ENCODE data around the gene DDIT3.
"Not testable (repeated sequence)": the region's sequence is repeated elsewhere in the genome, so short reads cannot be mapped to it uniquely, and the experiment has no call there.

Gene DDIT3

GRCh38 chr12:57520053-57520818 lies at the start of gene DDIT3:
Gene DDIT3, minus strand, starts transcription at chr12:57520514. Its CDS starts 3,108 bp downstream, at chr12:57517406.
- peak; percentile 81 for DNase-seq

- DNase-seq, result no peak
These were observed 49.5 kb upstream of the DDIT3 start for GRCh38 chr12:57569858-57570257.

- no peak for DNase-seq
These were observed 48.5 kb upstream of the DDIT3 start for GRCh38 chr12:57568838-57569237.

- no peak for DNase-seq
These were observed 43.9 kb upstream of the DDIT3 start for GRCh38 chr12:57564178-57564740.

DNA sequence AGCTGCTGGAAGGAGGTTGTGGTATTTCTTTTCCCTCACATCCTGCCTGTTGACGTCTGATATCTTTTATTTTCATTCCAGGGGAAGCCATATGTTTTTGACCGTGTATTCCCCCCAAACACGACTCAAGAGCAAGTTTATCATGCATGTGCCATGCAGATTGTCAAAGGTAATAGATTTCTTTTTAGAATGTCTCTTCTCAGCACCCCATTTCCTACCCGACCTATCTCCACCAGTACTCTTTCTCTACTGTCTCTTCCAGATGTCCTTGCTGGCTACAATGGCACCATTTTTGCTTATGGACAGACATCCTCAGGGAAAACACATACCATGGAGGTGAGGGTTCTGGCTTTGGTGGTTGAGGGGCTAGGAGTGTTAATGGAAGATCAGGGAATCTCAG lies 43.0 kb upstream of the DDIT3 start:
- DNase-seq, result no peak

GRCh38 chr12:57561117-57561516 lies 40.8 kb upstream of the DDIT3 start:
- not testable (repeated sequence) for DNase-seq

DNA sequence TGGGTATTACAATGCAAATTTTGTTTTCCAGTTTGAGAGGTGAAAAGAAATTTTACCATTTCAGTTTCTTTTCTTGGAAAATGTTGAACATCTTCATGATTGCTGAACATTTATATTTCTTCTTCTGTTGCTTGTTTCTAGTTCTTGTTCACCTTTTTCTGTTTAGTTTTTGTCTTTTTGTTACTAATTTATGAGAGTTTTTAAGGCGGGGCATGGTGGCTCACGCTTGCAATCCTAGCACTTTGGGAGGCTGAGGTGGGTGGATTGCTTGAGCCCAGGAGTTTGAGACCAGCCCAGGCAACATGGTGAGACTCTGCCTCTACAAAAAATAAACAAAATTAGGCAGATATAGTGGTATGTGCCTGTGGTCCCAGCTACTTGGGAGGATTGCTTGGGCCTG lies 40.2 kb upstream of the DDIT3 start:
- DNase-seq, result no peak

DNA sequence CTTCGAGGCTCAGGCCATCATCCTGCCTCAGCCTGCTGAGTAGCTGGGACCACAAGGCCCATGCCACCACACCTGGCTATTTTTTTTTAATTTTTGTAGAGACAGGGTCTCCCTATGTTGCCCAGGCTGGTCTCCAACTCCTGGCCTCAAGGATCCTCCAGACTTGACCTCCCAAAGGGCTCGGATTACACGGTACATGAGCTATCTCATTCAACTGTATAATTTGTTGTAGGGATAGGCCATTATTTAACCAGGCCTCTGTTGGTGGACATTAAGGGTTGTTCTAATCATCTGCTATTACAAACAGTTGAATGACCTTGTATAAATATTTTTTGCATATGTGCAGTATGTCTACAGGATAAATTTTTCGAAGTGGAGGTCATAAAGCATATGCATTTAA lies 38.5 kb upstream of the DDIT3 start:
- DNase-seq, result no peak

DNA sequence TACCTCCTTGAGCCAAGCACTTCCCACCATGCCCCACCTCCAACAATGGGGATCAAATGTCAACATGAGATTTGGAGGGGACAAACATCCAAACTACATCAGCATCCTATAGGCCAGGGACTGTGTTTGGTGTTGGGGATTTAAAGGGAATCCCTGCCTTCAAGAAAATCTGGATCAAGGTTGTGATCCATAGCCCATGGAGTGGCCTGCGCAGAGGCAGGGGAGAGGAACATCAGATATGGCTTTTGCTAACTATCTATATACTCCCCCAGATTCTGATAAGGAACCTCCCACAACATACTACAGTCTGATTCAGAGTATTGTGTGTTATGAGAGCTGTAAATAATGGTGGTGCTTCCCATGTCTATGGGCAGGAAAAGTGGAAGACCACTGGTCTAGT lies 34.6 kb upstream of the DDIT3 start:
- no peak for DNase-seq

DNA sequence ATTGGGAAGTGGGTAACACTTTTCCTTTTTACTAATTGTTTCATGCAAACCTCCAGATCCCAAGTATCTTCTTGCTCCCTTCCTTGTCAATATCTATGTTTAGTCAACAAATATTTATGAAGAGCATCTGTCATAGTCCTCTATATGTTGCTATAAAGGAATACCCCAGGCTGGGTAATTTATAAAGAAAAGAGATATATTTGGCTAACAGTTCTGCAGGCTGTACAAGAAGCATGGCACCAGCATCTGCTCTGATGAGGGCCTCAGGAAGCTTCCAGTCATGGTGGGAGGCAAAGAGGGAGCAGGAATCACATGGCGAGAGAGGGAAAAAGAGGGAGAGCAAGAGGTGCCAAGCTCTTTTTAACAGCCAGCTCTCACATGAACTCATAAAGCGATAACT lies 34.1 kb upstream of the DDIT3 start:
- no peak for DNase-seq

- no peak for DNase-seq
These were observed 33.3 kb upstream of the DDIT3 start for GRCh38 chr12:57553343-57554202.

DNA sequence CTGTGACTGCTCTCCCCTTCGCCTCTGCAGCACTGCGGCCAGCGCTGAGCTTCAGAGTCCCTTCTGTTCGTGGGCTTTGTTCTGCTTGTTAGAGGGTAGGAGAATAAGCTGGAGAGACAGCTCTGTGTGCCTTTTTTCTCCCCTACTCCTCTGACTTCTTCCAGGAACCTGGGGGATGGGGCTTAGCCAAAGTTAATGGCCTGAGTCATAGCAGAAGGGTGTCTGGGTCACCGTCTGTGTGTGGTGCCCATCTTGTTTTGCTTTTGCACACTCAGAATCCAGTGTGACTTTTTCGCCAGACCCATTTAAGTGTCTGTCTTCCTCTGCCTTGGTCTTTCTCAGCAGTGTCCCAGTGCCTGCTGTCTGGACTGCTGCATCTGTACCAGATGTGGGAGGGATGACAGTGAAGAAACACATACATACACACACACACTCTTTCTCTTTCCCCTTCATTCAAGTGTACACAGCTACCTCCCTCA lies 32.6 kb upstream of the DDIT3 start:
- DNase-seq, result no peak

GRCh38 chr12:57552306-57552651 lies 32.0 kb upstream of the DDIT3 start:
- DNase-seq, result no peak

DNA sequence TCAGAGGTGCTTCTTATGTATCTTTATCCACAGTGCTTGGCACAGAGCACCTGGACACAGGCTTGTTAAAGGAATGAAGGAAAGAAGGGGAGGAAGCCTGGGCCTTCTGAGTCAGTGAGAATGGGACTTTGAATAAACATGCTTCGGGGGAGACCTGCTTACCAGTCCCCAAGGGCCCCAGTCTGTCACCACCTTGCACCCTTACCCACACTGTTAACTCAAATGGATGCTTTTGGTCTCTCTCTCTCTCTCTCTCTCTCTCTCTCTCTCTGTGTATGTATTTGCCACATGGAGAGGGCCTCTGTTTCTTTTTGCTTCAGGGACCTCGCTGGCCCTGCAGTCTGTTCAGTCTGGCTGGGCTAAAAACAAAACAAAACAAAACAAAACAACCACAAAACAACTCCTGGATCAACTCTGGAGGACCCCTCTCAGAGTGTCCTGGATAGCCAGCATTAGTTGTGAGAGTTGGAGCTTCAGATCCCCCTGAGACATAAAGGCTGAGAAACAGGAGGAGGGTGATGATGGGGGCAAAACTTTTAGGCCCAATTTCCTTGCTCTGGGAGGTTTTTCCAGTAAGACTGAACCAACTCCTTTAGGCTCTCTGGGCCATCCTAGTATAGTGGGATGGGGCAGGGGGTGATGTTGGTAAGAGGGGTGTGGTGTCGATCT lies 31.5 kb upstream of the DDIT3 start:
- DNase-seq, result no peak

GRCh38 chr12:57550641-57551549 lies 30.6 kb upstream of the DDIT3 start:
- no peak for DNase-seq

DNA sequence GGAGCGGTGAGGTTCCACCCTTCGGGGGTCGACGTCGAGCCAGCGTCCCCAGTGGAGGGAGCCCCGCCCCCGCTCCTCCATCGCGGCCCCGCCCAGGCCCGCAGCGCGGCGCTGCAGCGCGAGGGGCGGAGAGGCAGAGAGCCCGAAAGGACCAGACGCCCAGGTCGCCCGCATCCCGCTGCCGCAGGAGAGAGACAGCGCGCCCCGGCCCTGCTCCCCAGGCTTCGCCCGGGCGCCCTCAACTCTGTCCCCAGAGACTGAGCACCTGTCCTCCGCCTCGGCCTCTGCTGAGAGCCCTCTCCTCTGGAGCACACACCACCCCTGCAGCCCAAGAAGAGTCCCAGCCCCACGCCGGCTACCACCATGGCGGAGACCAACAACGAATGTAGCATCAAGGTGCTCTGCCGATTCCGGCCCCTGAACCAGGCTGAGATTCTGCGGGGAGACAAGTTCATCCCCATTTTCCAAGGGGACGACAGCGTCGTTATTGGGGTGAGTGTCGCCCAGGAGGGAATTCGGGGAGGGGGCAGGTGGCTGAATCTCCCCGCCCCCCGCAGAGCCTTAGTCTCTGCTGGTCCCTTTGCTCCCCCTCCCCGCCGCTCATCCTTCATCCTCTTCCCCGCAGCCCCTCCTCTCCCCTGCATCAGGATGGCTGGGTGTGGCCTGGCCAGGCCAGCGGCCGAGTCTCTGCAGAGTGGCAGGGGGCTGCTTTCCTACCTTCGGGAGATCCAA lies 29.8 kb upstream of the DDIT3 start, which contains the start of gene KIF5A:
KIF5A (plus strand) TSS at position 136 of the 732 bp plus-strand sequence; CDS start at position 364, 228 bp downstream.
- DNase-seq, result no peak

DNA sequence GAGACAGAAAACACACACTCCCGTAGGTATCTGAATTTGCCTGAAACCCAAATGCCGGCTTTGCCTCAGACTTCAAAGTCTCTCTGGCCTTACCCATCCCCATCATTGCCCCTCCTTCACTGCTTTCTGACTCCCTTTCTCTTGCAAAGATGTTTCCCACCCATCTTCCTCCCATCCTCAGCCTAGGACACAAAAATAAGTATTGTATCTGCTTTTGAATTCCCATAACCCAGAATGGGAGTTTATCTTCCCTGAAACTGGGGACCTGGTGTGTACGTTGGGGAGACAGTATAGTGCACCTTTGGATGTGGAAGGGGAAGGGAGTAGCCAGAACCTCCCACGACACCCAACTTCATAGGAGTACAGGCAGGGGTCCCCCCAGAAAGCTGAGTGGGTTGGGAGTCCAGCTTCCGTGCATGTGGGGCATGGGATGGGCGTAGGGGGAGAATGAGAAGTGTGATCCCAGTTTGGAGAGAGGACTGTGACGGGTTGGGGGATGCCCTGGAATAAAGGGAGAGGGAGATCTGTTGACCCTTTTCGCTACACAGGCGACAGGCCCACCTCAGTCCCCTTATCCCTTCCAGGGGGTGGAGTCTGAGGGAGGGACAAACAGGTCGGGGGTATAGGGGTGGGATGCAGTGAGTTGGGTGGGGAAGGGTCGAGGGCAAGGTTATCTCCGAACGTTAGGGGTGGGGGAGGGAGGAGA lies 29.0 kb upstream of the DDIT3 start:
- DNase-seq, result no peak

- DNase-seq, result no peak
These were observed 28.2 kb upstream of the DDIT3 start for GRCh38 chr12:57548488-57548887.

GRCh38 chr12:57548013-57548315 lies 27.6 kb upstream of the DDIT3 start:
- no peak for DNase-seq

DNA sequence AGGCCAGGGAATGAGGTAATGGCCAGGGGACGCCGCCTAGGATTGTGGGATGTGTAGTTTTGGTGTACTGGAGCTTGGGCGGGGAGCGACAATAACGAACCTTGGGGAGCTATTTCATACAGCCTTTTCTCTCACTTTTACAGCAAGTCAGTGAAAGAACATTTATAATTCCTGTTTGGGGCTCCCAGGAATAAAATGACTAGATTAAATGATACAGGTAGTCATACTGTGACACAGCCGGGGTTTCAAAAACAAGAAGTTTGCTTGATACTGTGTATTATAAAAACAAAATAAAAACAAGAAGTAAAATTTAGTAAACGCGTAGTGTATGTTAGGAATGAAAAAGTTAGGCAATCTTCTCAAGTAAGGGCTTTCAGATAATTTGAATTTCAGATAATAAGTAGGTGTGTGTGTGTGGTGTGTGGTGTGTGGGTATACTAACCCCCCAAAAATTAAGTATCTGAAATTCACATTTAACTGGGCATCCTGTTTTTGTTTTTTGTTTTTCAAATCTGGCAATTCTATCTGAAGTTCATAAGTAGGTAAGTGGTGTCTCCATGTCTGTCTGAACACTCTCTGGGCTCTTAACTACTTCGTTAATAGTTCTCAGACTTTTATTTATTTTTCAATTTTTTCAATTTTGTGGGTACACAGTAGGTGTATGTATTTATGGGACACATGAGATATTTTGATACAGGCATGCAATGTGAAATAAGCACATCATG lies 27.1 kb upstream of the DDIT3 start:
- no peak for DNase-seq

Data from SIG-M5 (cell line).